ENCODE results near the gene HUNK.

DNA sequence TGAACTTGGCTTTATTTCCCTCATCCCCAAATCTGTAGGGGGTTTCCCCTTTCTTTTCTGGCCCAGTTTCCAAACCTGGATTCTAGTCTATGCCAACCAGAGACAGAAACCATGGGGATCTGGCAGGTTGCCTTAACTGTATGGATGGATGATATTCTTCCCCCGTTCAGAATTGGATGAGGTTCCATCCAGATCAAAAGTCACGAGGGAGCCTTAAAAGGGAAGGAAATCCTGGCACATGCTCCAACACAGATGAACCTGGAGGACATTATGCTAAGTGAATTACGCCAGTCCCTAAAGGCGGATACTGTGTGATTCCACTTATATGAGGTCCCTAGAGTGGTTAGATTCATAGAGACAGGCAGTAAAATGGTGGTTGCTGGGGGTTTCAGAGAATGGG, 124.4 kb downstream of the HUNK start:
- TF ChIP-seq, protein P1, sequence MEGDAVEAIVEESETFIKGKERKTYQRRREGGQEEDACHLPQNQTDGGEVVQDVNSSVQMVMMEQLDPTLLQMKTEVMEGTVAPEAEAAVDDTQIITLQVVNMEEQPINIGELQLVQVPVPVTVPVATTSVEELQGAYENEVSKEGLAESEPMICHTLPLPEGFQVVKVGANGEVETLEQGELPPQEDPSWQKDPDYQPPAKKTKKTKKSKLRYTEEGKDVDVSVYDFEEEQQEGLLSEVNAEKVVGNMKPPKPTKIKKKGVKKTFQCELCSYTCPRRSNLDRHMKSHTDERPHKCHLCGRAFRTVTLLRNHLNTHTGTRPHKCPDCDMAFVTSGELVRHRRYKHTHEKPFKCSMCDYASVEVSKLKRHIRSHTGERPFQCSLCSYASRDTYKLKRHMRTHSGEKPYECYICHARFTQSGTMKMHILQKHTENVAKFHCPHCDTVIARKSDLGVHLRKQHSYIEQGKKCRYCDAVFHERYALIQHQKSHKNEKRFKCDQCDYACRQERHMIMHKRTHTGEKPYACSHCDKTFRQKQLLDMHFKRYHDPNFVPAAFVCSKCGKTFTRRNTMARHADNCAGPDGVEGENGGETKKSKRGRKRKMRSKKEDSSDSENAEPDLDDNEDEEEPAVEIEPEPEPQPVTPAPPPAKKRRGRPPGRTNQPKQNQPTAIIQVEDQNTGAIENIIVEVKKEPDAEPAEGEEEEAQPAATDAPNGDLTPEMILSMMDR (IDR thresholded peaks at IDR 0.05; ENCODE audit: poor library complexity): no peak
- TF ChIP-seq EZH2 (IDR thresholded peaks at IDR 0.05; ENCODE audit: borderline replicate concordance) (no peak), EZH2phosphoT487 (IDR thresholded peaks at IDR 0.05; ENCODE audit: low read depth, severe bottlenecking, unreplicated experiment) (no peak)
